Breast epithelium (tissue), 4 donors: ENCODE data around the gene MSL3B.

Experiments used
- DNase-seq, 2 donors: peaks; one replicate each; pipeline ENCODE4 v3.0.0-alpha.2; 2019; ENCODE audit warnings: low spot score in 2 of 2
- H3K27ac ChIP-seq, 2 donors: fragments of 200-600 bp; sonication (generic) in 1 of 2; one replicate each; pipeline ENCODE4 v1.5.1; 2016 to 2019; ENCODE audit warnings: mild to moderate bottlenecking in 1 of 2
- H3K27me3 ChIP-seq, 2 donors: fragments of 200-600 bp; sonication (generic) in 1 of 2; one replicate each; pipeline versions ENCODE4 v1.5.1 to v1.6.0; 2017 to 2019; ENCODE audit warnings: control low read depth in 1 of 2, mild to moderate bottlenecking in 1 of 2
- H3K36me3 ChIP-seq: fragments of 200-600 bp; one replicate; pipeline ENCODE4 v1.5.1; 2019
- H3K4me1 ChIP-seq, 2 donors: fragments of 200-600 bp; sonication (generic); one replicate each; pipeline ENCODE4 v1.5.1; 2016 to 2019; ENCODE audit warnings: control low read depth in 1 of 2
- H3K4me3 ChIP-seq, 3 donors: fragments of 200-600 bp; sonication (generic); 1 replicate in 2 of 3; 2 replicates in 1 of 3; pipeline ENCODE4 v1.5.1; 2016 to 2019; ENCODE audit warnings: mild to moderate bottlenecking in 3 of 3, moderate library complexity in 2 of 3
- H3K9me3 ChIP-seq, 2 donors: fragments of 200-600 bp; sonication (generic) in 1 of 2; one replicate each; pipeline ENCODE4 v1.5.1; 2016 to 2019; ENCODE audit warnings: control low read depth in 1 of 2
- POLR2A ChIP-seq: fragments of 450-650 bp; IDR thresholded peaks from one replicate; pipeline ENCODE4 v1.6.1; 2016; ENCODE audit warnings: antibody characterized with exemption, mild to moderate bottlenecking, moderate library complexity
- POLR2AphosphoS5 ChIP-seq, 3 donors: sonication (generic); formaldehyde crosslinking; IDR thresholded peaks; one replicate each; pipeline ENCODE4 v1.6.1; 2017; ENCODE audit warnings: antibody characterized with exemption in 3 of 3
- intact Hi-C: fragments of 100-400 bp; cut with DNase I; formaldehyde crosslinking; loops from one replicate; pipeline ENCODE4 v1.15.1; 2023; ENCODE audit warnings: low total_unique reads
- TF ChIP-seq, protein P1 (sequence below), 3 donors: fragments of 450-650 bp; IDR thresholded peaks; one replicate each; pipeline ENCODE4 v1.5.1; 2016 to 2017; ENCODE audit warnings: antibody characterized with exemption in 3 of 3, mild to moderate bottlenecking in 3 of 3, moderate library complexity in 3 of 3

The MSL3B gene

DNA sequence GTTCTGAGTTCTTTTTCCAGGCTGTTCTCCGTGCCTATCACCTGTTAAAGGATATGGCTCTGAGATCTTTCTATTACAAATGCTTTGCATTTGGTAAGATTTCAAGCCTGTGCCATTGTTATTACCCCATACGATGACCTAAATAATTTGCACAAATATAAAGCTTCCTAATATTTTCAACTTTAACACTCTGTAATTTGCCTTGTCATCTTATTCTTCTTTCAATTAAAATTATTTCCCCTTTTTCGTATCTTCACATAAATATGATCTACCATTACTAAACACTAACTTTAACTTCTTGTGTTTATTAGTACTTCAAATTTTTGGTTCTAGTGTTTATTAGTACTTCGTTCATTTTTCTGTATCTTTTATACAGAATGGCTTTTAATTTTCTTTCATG is 3.2 kb upstream of the MSL3B start:
- intact Hi-C loops = no loop called here
- Histone ChIP-seq H3K27me3 (no peaks in the 10 kb centered on the region), H3K4me1 (no peaks in the 10 kb centered on the region), H3K9me3 (peaks cover 0 to 11% of the 10 kb centered on the region in 2 donors), H3K36me3 (no peaks in the 10 kb centered on the region), H3K4me3 (no peak overlapping the region), H3K27ac (no peak overlapping the region)
- DNase-seq = no peak
- TF ChIP-seq POLR2A (no peak), POLR2AphosphoS5 (IDR thresholded peaks at IDR 0.05) (no peak)
- TF ChIP-seq, protein P1, sequence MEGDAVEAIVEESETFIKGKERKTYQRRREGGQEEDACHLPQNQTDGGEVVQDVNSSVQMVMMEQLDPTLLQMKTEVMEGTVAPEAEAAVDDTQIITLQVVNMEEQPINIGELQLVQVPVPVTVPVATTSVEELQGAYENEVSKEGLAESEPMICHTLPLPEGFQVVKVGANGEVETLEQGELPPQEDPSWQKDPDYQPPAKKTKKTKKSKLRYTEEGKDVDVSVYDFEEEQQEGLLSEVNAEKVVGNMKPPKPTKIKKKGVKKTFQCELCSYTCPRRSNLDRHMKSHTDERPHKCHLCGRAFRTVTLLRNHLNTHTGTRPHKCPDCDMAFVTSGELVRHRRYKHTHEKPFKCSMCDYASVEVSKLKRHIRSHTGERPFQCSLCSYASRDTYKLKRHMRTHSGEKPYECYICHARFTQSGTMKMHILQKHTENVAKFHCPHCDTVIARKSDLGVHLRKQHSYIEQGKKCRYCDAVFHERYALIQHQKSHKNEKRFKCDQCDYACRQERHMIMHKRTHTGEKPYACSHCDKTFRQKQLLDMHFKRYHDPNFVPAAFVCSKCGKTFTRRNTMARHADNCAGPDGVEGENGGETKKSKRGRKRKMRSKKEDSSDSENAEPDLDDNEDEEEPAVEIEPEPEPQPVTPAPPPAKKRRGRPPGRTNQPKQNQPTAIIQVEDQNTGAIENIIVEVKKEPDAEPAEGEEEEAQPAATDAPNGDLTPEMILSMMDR (IDR thresholded peaks at IDR 0.05) = no peak

- Histone ChIP-seq H3K27ac (no peak overlapping the region), H3K4me1 (no peaks in the 10 kb centered on the region), H3K36me3 (no peaks in the 10 kb centered on the region), H3K9me3 (peaks cover 0 to 15% of the 10 kb centered on the region in 2 donors), H3K27me3 (no peaks in the 10 kb centered on the region), H3K4me3 (no peak overlapping the region)
- no peak for TF ChIP-seq POLR2AphosphoS5 (IDR thresholded peaks at IDR 0.05)
- TF ChIP-seq POLR2A = no peak
- TF ChIP-seq, protein P1 (IDR thresholded peaks at IDR 0.05) = no peak
- DNase-seq = no peak
- intact Hi-C loops = no loop called here
Observed at GRCh38 chr2:233866479-233866878, 1.7 kb downstream of the MSL3B start.

GRCh38 chr2:233865838-233866237 is 2.3 kb downstream of the MSL3B start:
- H3K4me1 ChIP-seq = no peaks in the 10 kb centered on the region
- peaks cover 0 to 15% of the 10 kb centered on the region in 2 donors for H3K9me3 ChIP-seq
- H3K27me3 ChIP-seq = no peaks in the 10 kb centered on the region
- H3K4me3 ChIP-seq = no peak overlapping the region
- intact Hi-C loops = no loop called here
- H3K36me3 ChIP-seq = no peaks in the 10 kb centered on the region
- no peak overlapping the region for H3K27ac ChIP-seq
- no peak for TF ChIP-seq POLR2A
- TF ChIP-seq, protein P1 (IDR thresholded peaks at IDR 0.05) = no peak
- TF ChIP-seq POLR2AphosphoS5 (IDR thresholded peaks at IDR 0.05) = no peak
- no peak for DNase-seq

GRCh38 chr2:233862261-233862768 is 5.9 kb downstream of the MSL3B start:
- peaks cover 0 to 7% of the 10 kb centered on the region in 2 donors for H3K9me3 ChIP-seq
- TF ChIP-seq POLR2AphosphoS5 (IDR thresholded peaks at IDR 0.05) = no peak
- TF ChIP-seq, protein P1 (IDR thresholded peaks at IDR 0.05) = no peak
- TF ChIP-seq POLR2A = no peak

GRCh38 chr2:233858331-233858730 is 9.9 kb downstream of the MSL3B start:
- no peaks in the 10 kb centered on the region for H3K4me1 ChIP-seq
- H3K27me3 ChIP-seq = no peaks in the 10 kb centered on the region
- no peak for DNase-seq
- no peaks in the 10 kb centered on the region for H3K9me3 ChIP-seq
- no peaks in the 10 kb centered on the region for H3K36me3 ChIP-seq
- intact Hi-C loops = no loop called here
- TF ChIP-seq, protein P1 (IDR thresholded peaks at IDR 0.05) = no peak
- TF ChIP-seq POLR2A (no peak), POLR2AphosphoS5 (IDR thresholded peaks at IDR 0.05) (no peak)
- no peak overlapping the region for H3K27ac ChIP-seq
- no peak overlapping the region for H3K4me3 ChIP-seq

More at GRCh38 chr2:233862261-233862768, 5.9 kb downstream of the MSL3B start:
- Histone ChIP-seq H3K4me1 (no peaks in the 10 kb centered on the region), H3K36me3 (no peaks in the 10 kb centered on the region), H3K27ac (no peak overlapping the region), H3K27me3 (no peaks in the 10 kb centered on the region), H3K4me3 (no peak overlapping the region)
- DNase-seq = no peak
- intact Hi-C loops = no loop called here
